NCI-H460 (cell line): ENCODE results near the gene PBLD. TPM values are rescaled to one million over a fixed set of nuclear protein-coding genes. Genes with fewer than 3 reads are reported as not detected.

Experiments used
- DNase-seq: peaks from one replicate; pipeline ENCODE4 v3.0.0-alpha.2; 2016; ENCODE audit warnings: low read depth; ENCODE audit errors: extremely low read depth
- polyA plus RNA-seq: library from polyadenylated mRNA; depleted of rRNA; stranded (reverse); fragments of >200 nt; gene quantifications from 2 replicates; pipeline ENCODE4 v1.2.3, GENCODE V29; 2014; cell fraction: nucleus; rRNA removed
- total RNA-seq: library from RNA; depleted of rRNA; stranded (reverse); fragments of >200 nt; shearing (Covaris generic); gene quantifications from 2 replicates; pipeline ENCODE4 v1.2.3, GENCODE V29; 2014; rRNA removed

PBLD gene
- total RNA-seq, result 1.8 and 3.3 TPM in 2 replicates
- polyA plus RNA-seq, result 1.1 and 6.0 TPM in 2 replicates

DNA sequence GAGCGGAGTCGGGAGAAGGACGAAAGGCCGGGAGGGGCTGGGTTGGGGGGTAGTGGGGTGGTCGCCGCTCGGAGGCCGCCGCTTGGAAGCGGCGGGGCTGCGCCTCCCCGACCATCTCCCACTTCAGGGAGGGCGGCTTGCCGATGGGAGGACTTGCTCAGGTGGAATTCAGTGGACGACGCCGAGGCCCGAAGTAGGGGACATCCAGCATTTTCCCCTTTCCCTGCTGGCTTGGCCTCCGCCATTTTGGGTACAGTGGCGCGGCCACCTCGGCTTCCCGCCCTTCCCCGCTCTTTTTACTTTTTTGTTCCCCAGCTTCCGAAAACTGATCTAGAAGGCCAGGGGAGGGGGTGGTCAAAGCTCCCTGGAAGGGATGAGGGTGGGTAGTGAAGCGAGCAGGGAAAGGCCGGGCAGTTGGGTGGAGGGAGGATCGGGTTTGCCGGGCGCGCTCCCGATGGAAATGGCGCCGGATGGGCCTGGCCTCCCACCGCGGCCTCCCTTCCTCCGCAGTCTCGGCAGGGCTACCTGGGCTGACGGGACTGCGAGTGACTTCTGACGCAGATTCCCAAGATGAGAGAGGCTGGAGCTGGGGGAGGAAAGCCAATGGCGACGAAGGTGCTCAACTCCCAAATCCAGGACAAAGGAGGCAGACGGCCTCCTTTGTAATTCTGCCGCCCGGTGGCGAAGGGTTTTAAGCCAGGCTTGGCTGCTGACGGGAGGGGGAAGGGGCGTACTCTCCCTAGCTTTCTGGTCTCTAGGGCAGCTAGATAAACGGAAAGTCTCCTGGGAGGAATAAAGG lies at the start of gene PBLD:
TSS of gene PBLD (minus strand) at position 670 of the 799 bp plus-strand sequence. CDS start 26,084 bp downstream, outside the sequence.
- DNase-seq, result peak; percentile 77

DNA sequence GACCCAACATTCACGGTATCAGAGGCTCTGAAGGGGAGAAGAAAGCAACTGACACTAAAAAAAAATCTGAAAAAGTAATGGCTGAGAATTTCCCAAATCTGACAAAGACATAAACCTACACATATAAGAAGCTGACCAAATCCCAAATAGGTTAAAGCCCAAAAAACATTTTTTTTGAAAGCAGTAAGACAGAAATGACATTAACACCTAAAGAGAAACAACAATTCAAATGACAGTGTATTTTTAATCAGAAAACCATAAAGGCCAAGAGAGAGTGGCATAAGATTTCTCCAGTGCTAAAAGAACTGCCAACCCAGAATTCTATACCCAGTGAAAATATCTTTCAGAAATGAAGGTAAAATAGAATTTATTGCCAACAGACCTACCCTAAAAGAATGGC lies 38.9 kb upstream of the PBLD start:
- no peak for DNase-seq

DNA sequence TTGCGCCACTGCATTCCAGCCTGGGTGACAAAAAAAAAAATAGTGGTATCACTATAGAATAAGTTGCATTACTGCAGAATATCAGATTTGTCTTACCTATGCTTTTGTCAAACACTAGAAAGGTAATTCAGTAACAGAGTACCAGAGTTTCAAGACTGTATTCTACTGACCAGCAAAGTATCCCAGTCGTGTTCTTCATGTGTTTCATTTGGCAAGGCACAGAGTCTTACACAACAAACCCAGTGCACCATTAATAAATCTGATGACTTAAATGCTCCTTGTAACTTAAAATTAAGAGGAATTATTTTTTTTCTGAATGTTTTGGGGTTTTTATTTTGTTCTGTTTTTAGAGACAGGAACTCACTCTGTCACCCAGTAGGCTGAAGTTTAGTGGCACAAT lies 34.4 kb upstream of the PBLD start:
- DNase-seq, result no peak

DNA sequence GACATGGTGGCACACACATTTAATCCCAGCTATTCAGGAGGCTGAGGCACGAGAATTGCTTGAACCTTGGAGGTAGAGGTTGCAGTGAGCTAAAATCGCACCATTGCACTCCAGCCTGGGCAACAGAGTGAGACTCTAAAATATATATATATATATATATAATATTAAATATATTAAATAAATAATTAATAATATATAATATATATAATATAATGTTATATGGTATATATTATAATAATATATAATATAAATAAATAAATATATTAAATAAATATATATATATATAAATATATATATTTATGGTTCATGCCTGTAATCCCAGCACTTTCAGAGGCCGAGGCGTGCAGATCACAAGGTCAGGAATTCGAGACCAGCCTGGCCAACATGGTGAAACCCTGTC lies 33.9 kb upstream of the PBLD start:
- DNase-seq, result no peak

DNA sequence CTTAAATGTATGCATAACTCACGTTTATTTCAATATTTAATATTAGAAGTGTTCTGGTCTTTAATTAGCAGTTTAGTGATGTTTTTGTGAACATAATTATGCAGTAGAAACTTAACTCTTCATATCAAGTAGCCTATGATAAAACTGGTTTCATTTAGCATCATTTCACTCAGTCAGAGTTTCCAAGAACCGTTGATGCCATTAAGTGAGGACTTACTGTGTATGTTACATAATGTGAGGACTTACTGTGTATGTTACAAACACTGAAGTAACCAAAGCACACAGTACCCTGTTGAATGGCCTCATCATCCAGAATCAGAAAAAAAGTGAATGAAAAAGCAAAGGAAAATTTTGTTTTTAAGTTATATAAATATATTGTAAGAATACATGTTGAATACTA lies 32.9 kb upstream of the PBLD start:
- DNase-seq, result no peak

DNA sequence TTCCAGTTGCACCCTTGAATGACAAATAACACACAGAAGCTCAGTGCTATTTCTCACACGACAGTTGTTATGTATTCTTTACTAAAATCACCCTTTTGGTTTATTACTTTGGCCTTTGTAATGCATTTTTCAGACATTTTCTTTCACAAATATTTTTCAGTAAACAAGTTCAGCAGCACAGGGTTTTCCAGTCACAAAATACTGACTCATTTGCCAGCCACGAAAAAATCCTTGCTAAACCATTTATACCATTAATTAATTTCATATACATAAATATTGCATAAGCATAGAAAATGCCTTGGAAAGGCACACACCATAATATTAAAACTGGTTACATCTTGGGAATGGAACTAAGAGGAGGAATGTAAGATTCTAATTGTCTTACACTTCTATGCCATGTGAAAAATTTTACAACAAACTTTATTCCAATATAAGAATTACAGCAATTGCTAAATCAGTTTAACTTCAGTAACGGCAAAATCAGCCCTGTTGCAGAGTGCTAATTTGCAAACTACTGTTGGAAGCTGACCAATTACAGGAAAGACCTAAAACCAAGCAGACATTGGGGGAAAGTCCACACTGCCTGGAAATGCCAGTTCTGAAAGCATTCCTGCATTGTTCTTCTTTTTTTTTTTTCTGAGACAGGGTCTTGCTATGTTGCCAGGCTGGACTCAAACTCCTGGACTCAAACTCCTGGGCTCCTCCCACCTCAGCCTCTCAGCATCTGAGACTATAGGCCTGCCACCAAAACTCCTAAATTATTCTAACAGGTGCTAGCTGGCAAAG lies 31.6 kb upstream of the PBLD start:
- DNase-seq, result no peak

DNA sequence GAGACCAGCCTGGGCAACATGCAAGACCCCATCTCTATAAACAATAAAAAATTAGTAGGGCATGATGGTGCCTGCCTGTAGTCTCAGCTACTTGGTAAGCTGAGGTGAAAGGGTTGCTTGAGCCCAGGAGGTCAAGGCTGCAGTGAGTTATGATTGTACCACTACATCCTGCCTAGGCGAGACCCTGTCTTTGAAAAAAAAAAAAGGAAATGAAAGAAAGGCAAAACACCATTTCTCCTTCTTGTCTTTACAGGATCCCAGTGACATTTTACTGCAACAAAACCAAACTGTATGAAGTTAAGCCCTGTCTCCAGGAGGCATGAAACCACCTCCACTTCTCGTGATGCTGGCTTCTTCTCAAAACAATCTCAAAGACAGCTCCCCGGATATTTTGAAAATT lies 29.9 kb upstream of the PBLD start:
- no peak for DNase-seq

DNA sequence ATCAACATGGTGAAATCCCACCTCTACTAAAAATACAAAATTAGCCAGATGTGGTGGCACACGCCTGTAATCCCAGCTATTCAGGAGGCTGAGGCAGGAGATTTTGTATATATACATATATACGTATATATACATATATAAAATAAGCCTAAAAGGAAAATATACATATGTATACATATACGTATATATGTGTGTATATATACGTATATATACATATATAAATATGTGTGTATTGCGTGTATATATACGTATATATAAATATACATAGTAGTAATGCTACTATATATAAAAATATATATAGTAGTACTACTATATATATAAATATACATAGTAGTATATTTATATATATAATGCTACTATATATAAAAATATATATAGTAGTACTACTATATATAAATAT lies 26.5 kb upstream of the PBLD start:
- no peak for DNase-seq

DNA sequence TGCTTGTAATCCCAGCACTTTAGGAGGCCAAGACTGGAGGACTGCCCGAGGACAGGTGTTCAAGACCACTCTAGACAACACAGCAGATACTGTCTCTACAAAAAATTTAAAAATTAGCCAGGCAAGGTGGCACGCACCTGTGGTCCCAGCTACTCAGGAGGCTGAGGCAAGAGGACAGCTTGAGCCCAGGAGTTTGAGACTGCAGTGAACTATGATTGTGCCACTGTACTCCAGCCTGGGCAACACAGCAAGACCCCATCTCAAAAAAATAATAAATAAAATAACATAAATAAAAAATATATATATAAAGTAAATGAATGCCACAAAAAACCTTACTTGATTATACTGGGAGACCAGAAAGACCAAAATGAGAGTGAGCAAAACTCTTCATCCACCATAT lies 20.8 kb upstream of the PBLD start:
- DNase-seq, result no peak

DNA sequence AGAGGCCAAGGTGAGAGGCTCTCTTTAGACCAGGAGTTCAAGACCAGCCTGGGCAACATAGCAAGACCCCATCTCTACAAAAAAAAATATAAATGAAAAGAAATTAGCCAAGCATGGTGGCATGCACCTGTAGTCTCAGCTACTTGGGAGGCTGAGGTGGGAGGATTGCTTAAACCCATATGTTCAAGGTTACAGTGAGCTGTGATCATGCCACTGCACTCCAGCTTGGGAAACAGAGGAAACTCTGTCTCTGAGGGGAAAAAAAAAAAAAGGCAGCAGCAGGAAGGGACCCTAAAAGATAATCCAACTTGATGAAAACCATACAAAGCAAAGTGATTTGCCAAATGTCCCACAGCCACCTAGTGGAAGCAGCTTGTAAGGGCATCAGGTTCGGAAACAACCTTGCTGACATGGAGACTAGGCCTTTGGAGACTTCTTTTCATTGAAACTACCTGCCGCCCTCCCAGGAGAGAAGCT lies 15.6 kb upstream of the PBLD start:
- DNase-seq, result peak; percentile 46

DNA sequence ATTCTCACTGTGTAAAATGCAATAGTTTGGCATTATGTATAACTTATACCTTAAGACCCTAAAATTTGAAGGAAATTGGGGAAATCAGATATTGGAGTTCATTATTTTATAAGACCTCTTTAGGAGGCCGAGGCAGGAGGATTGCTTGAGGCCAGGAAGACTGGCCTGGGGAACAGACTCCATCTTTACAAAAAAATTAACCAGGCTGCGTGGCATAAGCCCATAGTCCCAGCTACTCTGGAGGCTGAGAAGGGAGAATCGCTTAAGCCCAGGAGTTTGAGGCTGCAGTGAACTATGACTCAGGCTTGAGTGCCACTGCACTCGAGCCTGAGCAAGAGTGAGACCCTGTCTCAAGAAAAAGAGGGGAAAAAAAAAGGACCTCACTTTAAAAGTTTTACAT lies 14.0 kb upstream of the PBLD start:
- DNase-seq, result no peak

DNA sequence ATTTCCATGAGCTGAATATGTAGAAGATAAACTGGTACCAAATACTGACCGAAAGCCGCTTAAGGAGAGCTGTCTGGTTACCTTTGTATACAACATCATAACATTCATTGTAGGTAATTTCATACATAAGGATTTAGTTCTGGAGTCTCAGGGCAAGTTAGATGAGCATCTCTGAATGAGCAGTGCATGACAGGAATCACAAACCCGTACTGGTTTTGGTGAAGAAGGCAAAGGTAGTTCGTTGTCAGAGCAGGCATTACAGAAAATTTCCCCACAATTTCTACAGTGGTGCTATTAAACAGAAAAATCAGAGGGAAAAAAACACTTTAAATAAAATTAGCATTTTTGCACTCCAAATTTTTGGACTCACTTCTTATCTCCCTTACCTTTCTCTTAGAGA lies 12.9 kb upstream of the PBLD start:
- DNase-seq, result no peak

DNA sequence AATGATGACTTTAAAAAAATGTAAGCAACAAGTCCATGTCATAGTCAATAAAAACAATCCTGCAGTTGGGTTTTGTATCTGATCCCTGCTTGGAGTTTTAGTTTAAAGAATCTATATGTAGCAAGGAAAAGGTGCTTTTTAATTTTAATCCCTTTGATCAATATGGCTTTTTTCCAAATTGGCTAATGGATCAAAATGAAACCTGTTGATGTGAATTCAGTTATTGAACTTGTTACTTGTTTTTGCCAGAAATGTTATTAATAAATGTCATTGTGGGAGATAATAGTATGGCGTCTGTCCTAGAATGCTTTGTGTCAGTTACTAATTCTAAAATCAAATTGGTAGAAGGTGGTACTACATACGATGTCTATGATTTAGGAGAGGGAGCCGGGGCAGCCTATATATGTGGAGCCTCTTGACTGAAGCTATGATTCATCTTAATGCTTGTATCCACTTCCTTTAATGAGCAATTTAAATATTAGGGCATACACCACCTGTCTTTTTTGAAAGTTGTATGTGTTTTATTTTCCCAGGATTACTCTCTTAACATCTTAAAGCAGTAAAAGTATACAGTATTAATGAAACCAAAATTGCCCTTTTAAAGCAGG lies 10.3 kb upstream of the PBLD start:
- no peak for DNase-seq

DNA sequence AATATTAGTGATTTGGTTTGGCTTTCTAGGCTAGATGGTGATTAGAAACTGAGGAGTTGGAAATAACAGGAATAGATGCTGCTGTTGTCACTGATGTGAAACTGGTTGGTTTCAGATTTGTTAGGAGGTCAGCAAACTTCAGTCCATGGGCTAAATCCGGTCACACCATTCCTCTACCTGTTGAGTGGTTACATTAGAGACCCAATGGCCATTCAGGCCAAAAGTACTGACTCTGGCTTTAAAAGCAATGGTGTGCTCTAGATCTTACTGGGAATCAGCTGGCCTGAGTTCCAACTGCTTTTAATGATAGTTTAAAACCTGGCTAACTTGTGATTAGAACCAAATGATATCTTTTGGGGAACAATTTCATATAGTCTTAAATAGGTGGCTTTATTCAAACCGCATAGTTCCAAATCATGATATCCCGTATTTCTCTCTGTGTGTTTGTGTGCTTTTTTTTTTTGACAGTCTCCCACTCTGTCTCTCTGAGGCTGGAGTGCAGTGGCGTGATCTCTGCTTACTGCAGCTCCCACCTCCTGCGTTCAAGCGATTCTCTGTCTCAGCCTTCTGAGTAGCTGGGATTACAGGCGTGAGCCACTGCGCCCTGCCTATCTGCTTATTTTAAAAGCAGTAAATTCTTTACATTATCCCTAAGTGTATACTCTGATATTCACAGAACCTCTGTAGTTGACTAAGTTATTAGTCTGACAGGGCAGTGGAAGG lies 7.8 kb upstream of the PBLD start:
- DNase-seq, result no peak

DNA sequence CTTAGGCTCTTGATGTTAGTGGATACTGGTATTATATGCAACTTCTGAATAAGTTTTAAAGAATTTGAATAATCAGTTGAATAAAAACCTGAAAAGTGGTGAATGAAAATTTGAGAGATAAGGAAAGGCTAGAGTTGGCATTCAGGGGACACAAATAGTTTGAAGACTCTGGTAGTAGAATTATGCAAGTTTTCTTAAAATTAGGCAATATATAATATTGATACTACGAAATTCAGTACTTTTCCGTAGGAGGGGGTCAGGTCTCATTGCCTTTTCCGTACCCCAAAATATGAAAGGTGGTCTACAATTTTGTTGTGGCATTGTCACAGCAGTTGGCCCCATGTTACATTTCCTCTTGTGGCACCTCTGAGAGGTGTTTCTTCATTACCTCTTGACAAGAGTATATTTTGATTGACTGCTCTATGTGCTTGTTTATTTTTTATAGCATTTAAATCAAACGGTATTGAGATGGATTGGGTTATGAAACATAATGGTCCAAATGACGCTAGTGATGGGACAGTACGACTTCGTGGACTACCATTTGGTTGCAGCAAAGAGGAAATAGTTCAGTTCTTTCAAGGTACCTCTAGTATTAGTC lies 4.1 kb upstream of the PBLD start:
- DNase-seq, result no peak

DNA sequence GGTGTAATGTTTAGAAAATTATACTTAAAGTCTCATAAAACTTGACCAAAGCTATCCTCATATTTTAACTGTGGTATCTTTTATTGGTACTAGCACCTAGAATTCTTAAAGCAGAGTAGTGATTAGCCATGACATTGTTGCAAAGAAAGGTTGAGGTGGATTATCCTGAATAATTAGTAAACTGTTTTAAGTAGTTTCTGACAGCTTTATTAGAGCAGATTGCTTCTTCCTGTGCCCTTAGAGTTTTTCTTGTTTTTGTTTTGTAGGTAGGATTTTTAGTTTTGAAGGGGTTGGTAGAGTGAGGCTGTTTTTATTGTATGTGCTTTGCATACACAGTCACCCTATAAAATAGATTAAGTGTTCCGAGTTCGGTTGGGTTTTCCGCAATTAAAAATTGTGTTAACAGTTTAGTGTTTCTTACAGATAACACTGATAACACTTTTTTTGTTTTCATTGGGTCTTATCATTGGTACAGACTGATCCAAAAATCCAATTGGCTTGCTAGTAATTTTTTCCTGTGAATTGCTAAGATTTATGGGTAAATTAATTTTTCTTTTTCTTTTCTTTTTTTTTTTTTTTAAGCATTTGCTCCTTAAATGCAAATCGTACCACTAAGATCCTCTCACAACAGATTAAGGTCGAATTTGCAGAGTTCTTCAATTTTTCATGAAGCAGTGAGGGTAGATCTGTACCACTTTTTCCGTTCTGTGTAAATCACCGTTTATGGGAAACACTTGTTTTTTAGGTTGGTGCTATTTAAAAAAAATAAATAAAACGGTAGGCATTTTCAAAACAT lies 2.1 kb upstream of the PBLD start:
- DNase-seq, result no peak

DNA sequence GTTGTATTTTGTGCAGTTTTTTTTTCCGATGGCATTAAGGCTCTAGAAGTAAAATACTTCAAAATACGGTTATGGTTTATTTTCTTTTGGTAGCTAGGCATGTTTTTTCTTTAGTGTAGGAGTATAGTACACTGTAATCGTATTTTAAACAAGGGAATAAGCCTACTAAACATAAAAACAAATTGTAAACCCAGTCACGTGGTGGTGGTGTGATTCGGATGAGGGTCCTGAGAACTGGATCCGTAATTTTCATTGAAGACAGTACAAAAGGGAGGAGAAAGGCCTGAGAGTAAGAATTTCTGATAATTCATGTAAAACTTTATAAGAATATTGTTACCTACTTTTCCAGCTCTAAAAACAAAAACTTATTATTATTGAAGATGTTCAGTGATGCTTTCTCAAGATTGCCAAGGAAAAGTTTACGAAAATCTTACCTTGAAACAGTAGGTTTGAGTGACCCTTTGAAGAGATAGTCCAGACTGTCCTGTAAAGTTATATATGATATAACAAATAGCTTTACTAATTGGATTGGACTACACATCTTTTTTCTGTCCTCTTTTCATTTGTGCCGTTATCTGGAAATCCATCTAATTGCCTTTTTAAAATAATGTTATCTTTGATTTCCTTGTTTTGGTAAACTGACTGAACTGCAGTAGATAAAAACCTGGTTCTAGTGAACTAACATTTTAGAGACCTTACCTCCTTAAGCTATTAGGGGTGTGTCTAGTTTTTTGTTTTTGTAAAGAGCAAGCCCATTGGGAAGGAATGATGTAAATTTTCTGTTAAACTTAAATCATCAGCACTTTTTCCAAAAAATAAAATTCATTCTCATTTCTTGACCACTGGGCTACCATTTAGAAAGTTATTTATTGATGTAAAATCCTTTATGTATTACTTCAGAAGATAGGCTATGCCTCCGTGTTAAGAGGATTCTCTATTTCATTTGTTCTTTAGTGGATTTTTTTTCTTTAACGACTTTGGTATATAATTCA lies 1.0 kb upstream of the PBLD start:
- DNase-seq, result no peak

DNA sequence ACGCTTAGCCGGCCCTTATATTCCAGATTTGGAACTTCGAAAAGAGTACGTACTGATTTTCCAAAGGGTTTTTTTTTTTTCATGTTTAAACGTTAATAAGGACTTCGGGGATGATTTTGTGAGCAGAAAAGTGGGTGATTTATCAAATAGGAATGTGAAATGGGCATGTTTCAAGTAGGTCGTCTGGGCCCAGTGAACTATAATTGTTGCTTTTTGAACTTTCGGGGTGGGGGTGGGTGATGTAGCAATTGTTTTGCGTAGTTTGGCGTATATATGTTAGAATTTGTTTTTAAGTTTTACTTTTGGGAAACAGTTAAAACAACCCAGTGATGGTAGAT lies 299 bp upstream of the PBLD start:
- DNase-seq, result no peak
